SK-N-SH treated with all-trans-retinoic acid at 6 μM for 48 hours (cell line): ENCODE results near the gene LRRC36.
A peak's percentile ranks its signal among the peaks of the same experiment; 100 is the strongest.

ENCODE experiments used
- ATAC-seq: fragments of 200-7000 bp; cut with Tn5 transposase; 3 replicates; pipeline ENCODE4 v1.9.1; 2020; ENCODE audit warnings: mild to moderate bottlenecking, moderate library complexity
- BACH2 ChIP-seq: fragments of 250-450 bp; sonication (Bioruptor Pico); IDR thresholded peaks from 2 replicates; pipeline ENCODE4 v1.9.0; 2021; ENCODE audit warnings: mild to moderate bottlenecking, borderline replicate concordance
- CREB5 ChIP-seq: fragments of 250-450 bp; sonication (Bioruptor Pico); IDR thresholded peaks from 2 replicates; pipeline ENCODE4 v1.5.1; 2020; ENCODE audit warnings: low read depth, mild to moderate bottlenecking, moderate library complexity
- CSDC2 ChIP-seq: fragments of 250-450 bp; sonication (Bioruptor Pico); IDR thresholded peaks from 2 replicates; pipeline ENCODE4 v1.5.0; 2020; ENCODE audit warnings: mild to moderate bottlenecking, moderate library complexity
- GLIS3 ChIP-seq: fragments of 250-450 bp; sonication (Bioruptor Pico); IDR thresholded peaks from 2 replicates; pipeline ENCODE4 v1.5.0; 2020; ENCODE audit warnings: mild to moderate bottlenecking, moderate library complexity
- ISL1 ChIP-seq: fragments of 250-450 bp; sonication (Bioruptor Pico); IDR thresholded peaks from 2 replicates; pipeline ENCODE4 v2.1.2; 2022; ENCODE audit warnings: mild to moderate bottlenecking, moderate library complexity
- OSR1 ChIP-seq: fragments of 250-450 bp; sonication (Bioruptor Pico); IDR thresholded peaks from 2 replicates; pipeline ENCODE4 v1.8.0; 2022; ENCODE audit warnings: moderate library complexity, mild to moderate bottlenecking, inconsistent platforms
- PATZ1 ChIP-seq: fragments of 250-450 bp; sonication (Bioruptor Pico); IDR thresholded peaks from 2 replicates; pipeline ENCODE4 v1.8.0; 2020; ENCODE audit warnings: mild to moderate bottlenecking, moderate library complexity, borderline replicate concordance
- PPARA ChIP-seq: fragments of 250-450 bp; sonication (Bioruptor Pico); IDR thresholded peaks from 2 replicates; pipeline ENCODE4 v1.5.0; 2020; ENCODE audit warnings: mild to moderate bottlenecking, borderline replicate concordance
- RARB ChIP-seq: fragments of 250-450 bp; sonication (Bioruptor Pico); IDR thresholded peaks from 2 replicates; pipeline ENCODE4 v1.8.0; 2021; ENCODE audit warnings: mild to moderate bottlenecking, moderate library complexity
- SNAI2 ChIP-seq: fragments of 250-450 bp; sonication (Bioruptor Pico); IDR thresholded peaks from 2 replicates; pipeline ENCODE4 v1.5.0; 2020; ENCODE audit warnings: mild to moderate bottlenecking, moderate library complexity
- TCF4 ChIP-seq: fragments of 250-450 bp; sonication (Bioruptor Pico); IDR thresholded peaks from 2 replicates; pipeline ENCODE4 v1.8.0; 2021; ENCODE audit warnings: mild to moderate bottlenecking, moderate library complexity, borderline replicate concordance
- TOX ChIP-seq: fragments of 250-450 bp; sonication (Bioruptor Pico); IDR thresholded peaks from 2 replicates; pipeline ENCODE4 v1.8.0; 2021; ENCODE audit warnings: mild to moderate bottlenecking, moderate library complexity, borderline replicate concordance
- ZC3H10 ChIP-seq: fragments of 250-450 bp; sonication (Bioruptor Pico); IDR thresholded peaks from 2 replicates; pipeline ENCODE4 v1.5.1; 2021; ENCODE audit warnings: mild to moderate bottlenecking, moderate library complexity
- ZFP3 ChIP-seq: fragments of 250-450 bp; sonication (Bioruptor Pico); IDR thresholded peaks from 2 replicates; pipeline ENCODE4 v1.5.0; 2020; ENCODE audit warnings: mild to moderate bottlenecking, moderate library complexity
- ZFP30 ChIP-seq: fragments of 450-650 bp; formaldehyde crosslinking; IDR thresholded peaks from 2 replicates; pipeline ENCODE4 v1.5.0; 2022; ENCODE audit warnings: mild to moderate bottlenecking, moderate library complexity
- ZNF565 ChIP-seq: fragments of 450-650 bp; formaldehyde crosslinking; conservative IDR thresholded peaks from 2 replicates; pipeline ENCODE4 v1.5.0; 2020; ENCODE audit warnings: low read depth, mild to moderate bottlenecking, moderate library complexity
- ZNF70 ChIP-seq: fragments of 450-650 bp; formaldehyde crosslinking; IDR thresholded peaks from 2 replicates; pipeline ENCODE4 v1.5.0; 2020; ENCODE audit warnings: mild to moderate bottlenecking, moderate library complexity
- ZNF8 ChIP-seq: fragments of 450-650 bp; formaldehyde crosslinking; IDR thresholded peaks from 2 replicates; pipeline ENCODE4 v1.5.0; 2020; ENCODE audit warnings: mild to moderate bottlenecking, moderate library complexity
- TF ChIP-seq, protein P1 (sequence below): fragments of 250-450 bp; sonication (Bioruptor Pico); IDR thresholded peaks from 2 replicates; pipeline ENCODE4 v1.8.0; 2021; ENCODE audit warnings: low read depth, mild to moderate bottlenecking, moderate library complexity, borderline replicate concordance
- TF ChIP-seq, protein P2 (sequence below): fragments of 250-450 bp; sonication (Bioruptor Pico); IDR thresholded peaks from 2 replicates; pipeline ENCODE4 v1.5.0; 2020; ENCODE audit warnings: mild to moderate bottlenecking, moderate library complexity
- TF ChIP-seq, protein P3 (sequence below): fragments of 250-450 bp; sonication (Bioruptor Pico); IDR thresholded peaks from 2 replicates; pipeline ENCODE4 v1.5.1; 2021; ENCODE audit warnings: mild to moderate bottlenecking, moderate library complexity

The LRRC36 gene

DNA sequence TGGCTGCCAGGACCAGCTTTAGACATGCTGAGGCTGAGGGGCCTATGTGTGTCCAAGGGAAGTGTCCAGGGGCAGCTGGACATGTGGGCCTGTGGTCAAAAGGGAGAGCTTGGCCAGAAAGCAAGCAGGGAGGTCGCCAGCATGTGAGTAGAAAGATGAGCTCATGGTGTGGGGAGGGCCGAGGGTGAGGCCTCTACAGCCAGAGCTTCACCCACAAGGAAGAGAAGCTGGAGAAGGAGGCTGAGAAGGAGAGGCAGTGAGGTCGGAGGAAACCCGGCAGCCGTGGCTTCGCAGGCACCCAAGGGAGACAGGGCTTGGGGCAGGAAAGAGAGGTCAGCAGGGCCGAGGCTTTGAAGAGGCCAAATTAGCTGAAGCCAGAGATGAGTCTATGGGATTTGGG is 100.3 kb downstream of the LRRC36 start:
- ATAC-seq: no peak

DNA sequence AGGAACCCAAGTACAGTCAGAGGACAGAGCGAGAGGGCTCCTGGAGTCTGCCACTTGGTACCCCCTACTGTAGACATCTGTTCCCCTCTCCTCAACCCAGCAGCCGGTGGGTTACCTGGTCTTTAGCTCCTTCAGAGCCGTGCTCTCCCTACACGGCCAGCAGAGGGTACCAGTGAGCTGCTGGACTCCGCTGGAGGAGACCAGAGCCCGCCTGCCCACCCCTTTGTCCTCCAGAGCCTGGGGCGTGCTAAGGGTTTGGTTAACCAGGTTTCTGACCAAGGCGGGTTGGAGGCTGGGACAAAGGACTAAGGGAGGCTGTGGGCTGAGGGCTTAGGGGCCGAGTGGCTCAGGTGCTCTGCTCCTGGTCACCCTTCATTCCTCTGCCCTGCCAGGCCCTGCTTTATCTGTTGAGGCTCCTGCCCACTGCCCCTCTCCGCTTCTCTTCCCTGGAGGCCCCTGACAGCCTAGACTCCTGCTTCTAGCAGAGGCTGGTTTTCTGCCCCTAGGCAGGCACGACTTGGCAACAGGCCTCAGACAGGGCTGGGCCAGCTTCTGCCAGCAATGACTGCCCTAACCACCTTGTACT is 101.6 kb downstream of the LRRC36 start:
- no peak for TF ChIP-seq ZNF565
- TF ChIP-seq GLIS3 (CRISPR knock-in tag): no peak
- TF ChIP-seq RARB (CRISPR knock-in tag): no peak
- no peak for TF ChIP-seq OSR1 (CRISPR knock-in tag)
- TF ChIP-seq CSDC2 (CRISPR knock-in tag): no peak
- TF ChIP-seq ISL1: no peak
- no peak for TF ChIP-seq TOX (CRISPR knock-in tag)
- peak; percentile 79 for ATAC-seq

More for the DNA sequence above, 100.3 kb downstream of the LRRC36 start:
- no peak for TF ChIP-seq ZNF8 (CRISPR knock-in tag)
- TF ChIP-seq, protein P1, sequence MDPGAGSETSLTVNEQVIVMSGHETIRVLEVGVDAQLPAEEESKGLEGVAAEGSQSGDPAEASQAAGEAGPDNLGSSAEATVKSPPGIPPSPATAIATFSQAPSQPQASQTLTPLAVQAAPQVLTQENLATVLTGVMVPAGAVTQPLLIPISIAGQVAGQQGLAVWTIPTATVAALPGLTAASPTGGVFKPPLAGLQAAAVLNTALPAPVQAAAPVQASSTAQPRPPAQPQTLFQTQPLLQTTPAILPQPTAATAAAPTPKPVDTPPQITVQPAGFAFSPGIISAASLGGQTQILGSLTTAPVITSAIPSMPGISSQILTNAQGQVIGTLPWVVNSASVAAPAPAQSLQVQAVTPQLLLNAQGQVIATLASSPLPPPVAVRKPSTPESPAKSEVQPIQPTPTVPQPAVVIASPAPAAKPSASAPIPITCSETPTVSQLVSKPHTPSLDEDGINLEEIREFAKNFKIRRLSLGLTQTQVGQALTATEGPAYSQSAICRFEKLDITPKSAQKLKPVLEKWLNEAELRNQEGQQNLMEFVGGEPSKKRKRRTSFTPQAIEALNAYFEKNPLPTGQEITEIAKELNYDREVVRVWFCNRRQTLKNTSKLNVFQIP (CRISPR knock-in tag): no peak
- no peak for TF ChIP-seq ZFP30 (CRISPR knock-in tag)
- TF ChIP-seq BACH2 (CRISPR knock-in tag): no peak
- no peak for TF ChIP-seq CSDC2 (CRISPR knock-in tag)
- TF ChIP-seq PATZ1: no peak
- no peak for TF ChIP-seq ZNF565
- no peak for TF ChIP-seq PPARA (CRISPR knock-in tag)
- no peak for TF ChIP-seq ZFP3 (CRISPR knock-in tag)
- TF ChIP-seq OSR1 (CRISPR knock-in tag): no peak
- TF ChIP-seq CREB5 (CRISPR knock-in tag): no peak
- TF ChIP-seq ZC3H10 (CRISPR knock-in tag): no peak
- TF ChIP-seq ISL1: no peak
- no peak for TF ChIP-seq TCF4 (CRISPR knock-in tag)
- TF ChIP-seq RARB (CRISPR knock-in tag): no peak
- TF ChIP-seq, protein P2, sequence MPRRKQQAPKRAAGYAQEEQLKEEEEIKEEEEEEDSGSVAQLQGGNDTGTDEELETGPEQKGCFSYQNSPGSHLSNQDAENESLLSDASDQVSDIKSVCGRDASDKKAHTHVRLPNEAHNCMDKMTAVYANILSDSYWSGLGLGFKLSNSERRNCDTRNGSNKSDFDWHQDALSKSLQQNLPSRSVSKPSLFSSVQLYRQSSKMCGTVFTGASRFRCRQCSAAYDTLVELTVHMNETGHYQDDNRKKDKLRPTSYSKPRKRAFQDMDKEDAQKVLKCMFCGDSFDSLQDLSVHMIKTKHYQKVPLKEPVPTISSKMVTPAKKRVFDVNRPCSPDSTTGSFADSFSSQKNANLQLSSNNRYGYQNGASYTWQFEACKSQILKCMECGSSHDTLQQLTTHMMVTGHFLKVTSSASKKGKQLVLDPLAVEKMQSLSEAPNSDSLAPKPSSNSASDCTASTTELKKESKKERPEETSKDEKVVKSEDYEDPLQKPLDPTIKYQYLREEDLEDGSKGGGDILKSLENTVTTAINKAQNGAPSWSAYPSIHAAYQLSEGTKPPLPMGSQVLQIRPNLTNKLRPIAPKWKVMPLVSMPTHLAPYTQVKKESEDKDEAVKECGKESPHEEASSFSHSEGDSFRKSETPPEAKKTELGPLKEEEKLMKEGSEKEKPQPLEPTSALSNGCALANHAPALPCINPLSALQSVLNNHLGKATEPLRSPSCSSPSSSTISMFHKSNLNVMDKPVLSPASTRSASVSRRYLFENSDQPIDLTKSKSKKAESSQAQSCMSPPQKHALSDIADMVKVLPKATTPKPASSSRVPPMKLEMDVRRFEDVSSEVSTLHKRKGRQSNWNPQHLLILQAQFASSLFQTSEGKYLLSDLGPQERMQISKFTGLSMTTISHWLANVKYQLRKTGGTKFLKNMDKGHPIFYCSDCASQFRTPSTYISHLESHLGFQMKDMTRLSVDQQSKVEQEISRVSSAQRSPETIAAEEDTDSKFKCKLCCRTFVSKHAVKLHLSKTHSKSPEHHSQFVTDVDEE (CRISPR knock-in tag): no peak
- no peak for TF ChIP-seq SNAI2 (CRISPR knock-in tag)
- TF ChIP-seq, protein P3, sequence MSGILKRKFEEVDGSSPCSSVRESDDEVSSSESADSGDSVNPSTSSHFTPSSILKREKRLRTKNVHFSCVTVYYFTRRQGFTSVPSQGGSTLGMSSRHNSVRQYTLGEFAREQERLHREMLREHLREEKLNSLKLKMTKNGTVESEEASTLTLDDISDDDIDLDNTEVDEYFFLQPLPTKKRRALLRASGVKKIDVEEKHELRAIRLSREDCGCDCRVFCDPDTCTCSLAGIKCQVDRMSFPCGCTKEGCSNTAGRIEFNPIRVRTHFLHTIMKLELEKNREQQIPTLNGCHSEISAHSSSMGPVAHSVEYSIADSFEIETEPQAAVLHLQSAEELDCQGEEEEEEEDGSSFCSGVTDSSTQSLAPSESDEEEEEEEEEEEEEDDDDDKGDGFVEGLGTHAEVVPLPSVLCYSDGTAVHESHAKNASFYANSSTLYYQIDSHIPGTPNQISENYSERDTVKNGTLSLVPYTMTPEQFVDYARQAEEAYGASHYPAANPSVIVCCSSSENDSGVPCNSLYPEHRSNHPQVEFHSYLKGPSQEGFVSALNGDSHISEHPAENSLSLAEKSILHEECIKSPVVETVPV (CRISPR knock-in tag): no peak
- TF ChIP-seq ZNF70: no peak

- ATAC-seq: no peak
- no peak for TF ChIP-seq ZC3H10 (CRISPR knock-in tag)
- TF ChIP-seq OSR1 (CRISPR knock-in tag): no peak
- no peak for TF ChIP-seq ZNF70
- TF ChIP-seq BACH2 (CRISPR knock-in tag): no peak
- TF ChIP-seq, protein P1 (CRISPR knock-in tag): no peak
Observed at GRCh38 chr16:67429053-67429798, 102.6 kb downstream of the LRRC36 start.
